Psoas muscle (tissue), 8 donors: Measurements from ENCODE around the gene ENPEP. TPM values are rescaled to one million over a fixed set of nuclear protein-coding genes. Genes with fewer than 3 reads are reported as not detected.

ENCODE experiments used
- ATAC-seq, 4 donors: fragments of 200-7000 bp; cut with Tn5 transposase; one replicate each; pipeline ENCODE4 v1.9.1; 2020; ENCODE audit warnings: moderate library complexity in 3 of 4, mild to moderate bottlenecking in 2 of 4
- DNase-seq, 2 donors: peaks; one replicate each; pipeline ENCODE4 v3.0.0-alpha.2; 2020
- H3K27ac ChIP-seq: fragments of 200-600 bp; one replicate; pipeline ENCODE4 v1.8.0; 2022
- H3K27me3 ChIP-seq, 3 donors: fragments of 200-600 bp in 1 of 3; one replicate each; pipeline versions ENCODE4 v1.6.1 to v1.8.0; 2013 to 2022; ENCODE audit warnings: low read length in 2 of 3, mild to moderate bottlenecking in 2 of 3, moderate library complexity in 1 of 3; ENCODE audit not compliant: insufficient read depth in 3 of 3
- H3K36me3 ChIP-seq, 2 donors: fragments of 200-600 bp in 1 of 2; one replicate each; pipeline versions ENCODE4 v1.6.1 to v1.8.0; 2013 to 2022; ENCODE audit warnings: low read depth in 1 of 2, mild to moderate bottlenecking in 1 of 2, moderate library complexity in 1 of 2; ENCODE audit not compliant: insufficient read depth in 1 of 2
- H3K4me1 ChIP-seq: fragments of 200-600 bp; one replicate; pipeline ENCODE4 v1.8.0; 2022
- H3K4me3 ChIP-seq: fragments of 200-600 bp; one replicate; pipeline ENCODE4 v1.8.0; 2022; ENCODE audit warnings: mild to moderate bottlenecking
- H3K9me3 ChIP-seq: fragments of 200-600 bp; one replicate; pipeline ENCODE4 v1.8.0; 2022
- CTCF ChIP-seq: fragments of 200-600 bp; IDR thresholded peaks from one replicate; pipeline ENCODE4 v1.8.0; 2022; ENCODE audit warnings: antibody characterized with exemption
- WGBS, 3 donors: extraction: QIAGEN DNeasy Blood & Tissue Kit; methylation state at CpG; one replicate each; pipeline versions ENCODE4 v1.1.6 to v1.1.7; 2013; 5-methylcytosine and 5-hydroxymethylcytosine counted together
- intact Hi-C, 2 donors: fragments of 100-400 bp; cut with DNase I; formaldehyde crosslinking; loops; one replicate each; pipeline versions ENCODE4 v1.11.0 to v1.14.2; 2022
- polyA plus RNA-seq, 3 donors: library from polyadenylated mRNA; stranded (reverse); fragments of 200-250 nt; gene quantifications; one replicate each; pipeline ENCODE4 v1.2.3, GENCODE V29; 2013
- total RNA-seq, 4 donors: library from RNA; stranded (reverse); fragmentation: NEBNext Ultra II Directional in 2 of 4; extraction: Animal tissue kit (Norgen Biotek cat#: 25700) in 2 of 4; gene quantifications; one replicate each; pipeline versions ENCODE4 v1.2.1 to v1.2.4, GENCODE V29; 2021 to 2023
- donor health status: healthy with polysubstance abuse.
- donor health status: DM: no; HTN: no; CAD: no; lungs with moderate emphysema.
- donor health status: Bipolar disorder and iron deficiency.
- donor health status: healthy.
- donor health status: DM: yes; HTN: yes; CAD: no.
- donor health status: DM: no; HTN: no; CAD: no.
- donor health status: DM: no; HTN: no; CAD: no.
- donor health status: DM: yes; HTN: yes; CAD: no.

The ENPEP gene
- total and polyA plus RNA-seq, 7 donors, result 0.75 to 4.3 (median 1.4) TPM

GRCh38 chr4:110614173-110614963 is 138.4 kb downstream of the ENPEP start:
- WGBS, 3 donors, result 60 to 69% (median 66%) methylated on average over 27 of the region's 27 CpGs
- H3K27ac ChIP-seq, result no peak overlapping the region
- TF ChIP-seq CTCF, result no peak
- no peak overlapping the region for H3K4me3 ChIP-seq
- ATAC-seq (no peak), DNase-seq (no peak)
- H3K36me3 ChIP-seq, result no peaks in the 10 kb centered on the region
- H3K4me1 ChIP-seq, result peaks cover 10% of the 10 kb centered on the region
- H3K9me3 ChIP-seq, result no peaks in the 10 kb centered on the region
- H3K27me3 ChIP-seq, result peaks cover 0 to 32% (median 6%) of the 10 kb centered on the region in 3 donors
- intact Hi-C loops, result no loop called here

Other genes starting within 250 kb of the ENPEP start
- 10 to 100 TPM; 15.7 to 57.9 (median 43.6) TPM for gene PITX2, start 146.9 kb downstream of the ENPEP start, total RNA-seq
- gene PITX2, start 146.9 kb downstream of the ENPEP start, polyA plus RNA-seq, result 10 to 100 TPM; 12.4 to 66.3 (median 54.2) TPM